H1 (cell line): Measurements from ENCODE around the gene REEP2. TPM values are rescaled to one million over a fixed set of nuclear protein-coding genes. Genes with fewer than 3 reads are reported as not detected.

Source experiments
- CTCF ChIA-PET: fragments of 300-600 bp; sonication (Branson Sonifier 250); formaldehyde crosslinking; loops from one replicate; lab custom pipeline; 2021; ENCODE audit not compliant: partially characterized antibody; lab: Charles Lee
- POLR2A ChIA-PET: fragments of 300-600 bp; sonication (Branson Sonifier 250); formaldehyde crosslinking; loops from one replicate; lab custom pipeline; 2021; ENCODE audit warnings: inconsistent platforms; ENCODE audit not compliant: partially characterized antibody; lab: Charles Lee
- DNase-seq, 2 experiments: peaks; one replicate each; pipeline versions ENCODE4 v3.0.0 to v3.0.0-alpha.2; 2010 to 2022; ENCODE audit warnings: low spot score in 2 of 2, low read depth in 1 of 2, mixed read lengths in 1 of 2
- FAIRE-seq: peaks from 2 replicates; lab custom pipeline; 2011; peaks lifted over from hg19 to GRCh38; lab: Jason Lieb, UNC
- H2AFZ ChIP-seq: 2 replicates; pipeline ENCODE4 v1.8.1; 2012; ENCODE audit warnings: low read length, inconsistent platforms
- H2AK5ac ChIP-seq: 2 replicates; pipeline ENCODE4 v1.6.1; 2013; ENCODE audit warnings: low read depth, low read length
- H2BK120ac ChIP-seq: replicated peaks from 2 replicates; pipeline ENCODE3; 2013; ENCODE audit warnings: low read depth, low read length, inconsistent platforms
- H2BK12ac ChIP-seq: 2 replicates; pipeline ENCODE4 v1.6.1; 2013; ENCODE audit warnings: low read depth, low read length
- H2BK15ac ChIP-seq: 2 replicates; pipeline ENCODE4 v1.6.1; 2013; ENCODE audit warnings: low read length
- H2BK20ac ChIP-seq: 2 replicates; pipeline ENCODE4 v1.6.1; 2013; ENCODE audit warnings: low read length
- H2BK5ac ChIP-seq: 2 replicates; pipeline ENCODE4 v1.6.1; 2013; ENCODE audit warnings: low read depth, low read length
- H3K14ac ChIP-seq: 2 replicates; pipeline ENCODE4 v1.6.1; 2013; ENCODE audit warnings: inconsistent platforms; ENCODE audit not compliant: insufficient read length
- H3K18ac ChIP-seq: 2 replicates; pipeline ENCODE4 v1.6.1; 2013; ENCODE audit warnings: low read length; ENCODE audit errors: extremely low read depth
- H3K23ac ChIP-seq: 2 replicates; pipeline ENCODE4 v1.6.1; 2013; ENCODE audit warnings: inconsistent platforms; ENCODE audit not compliant: insufficient read length
- H3K23me2 ChIP-seq: 2 replicates; pipeline ENCODE4 v1.6.1; 2013; ENCODE audit warnings: low read depth, low read length
- H3K27ac ChIP-seq: 2 replicates; pipeline ENCODE4 v1.6.1; 2011; ENCODE audit warnings: low read depth, low read length, inconsistent platforms
- H3K27me3 ChIP-seq, 4 experiments: replicated peaks in 1 of 4; 1 replicate in 1 of 4; 2 replicates in 3 of 4; pipeline versions ENCODE4 v1.6.1 to v1.8.1; 2011 to 2013; ENCODE audit warnings: low read length in 3 of 4, mild to moderate bottlenecking in 3 of 4, inconsistent platforms in 2 of 4, mixed read lengths in 2 of 4, moderate library complexity in 1 of 4; ENCODE audit not compliant: control insufficient read depth in 3 of 4, insufficient read depth in 3 of 4; ENCODE audit errors: extremely low read depth in 1 of 4
- H3K36me3 ChIP-seq, 4 experiments: 2 replicates each; pipeline versions ENCODE4 v1.6.1 to v1.8.1; 2011 to 2013; ENCODE audit warnings: mild to moderate bottlenecking in 4 of 4, low read length in 3 of 4, moderate library complexity in 2 of 4, control low read depth in 1 of 4, inconsistent platforms in 1 of 4; ENCODE audit not compliant: insufficient read depth in 4 of 4, control insufficient read depth in 2 of 4
- H3K4ac ChIP-seq: replicated peaks from 2 replicates; pipeline ENCODE3; 2013; ENCODE audit warnings: low read length, low read depth, mixed read lengths, inconsistent platforms; ENCODE audit not compliant: insufficient read length
- H3K4me1 ChIP-seq, 4 experiments: replicated peaks in 1 of 4; 1 replicate in 1 of 4; 2 replicates in 3 of 4; pipeline versions ENCODE4 v1.6.1 to v1.8.1; 2011 to 2013; ENCODE audit warnings: low read length in 3 of 4, inconsistent platforms in 2 of 4, mixed read lengths in 1 of 4; ENCODE audit not compliant: insufficient read depth in 4 of 4, control insufficient read depth in 3 of 4
- H3K4me2 ChIP-seq, 2 experiments: 2 replicates each; pipeline versions ENCODE4 v1.6.1 to v1.8.1; 2011 to 2013; ENCODE audit warnings: low read depth in 2 of 2, low read length in 2 of 2, control low read depth in 1 of 2, inconsistent platforms in 1 of 2, mild to moderate bottlenecking in 1 of 2; ENCODE audit not compliant: insufficient read depth in 1 of 2
- H3K4me3 ChIP-seq, 4 experiments: fragments of 200-600, 300-600 bp in 1 of 4; sonication (generic), shearing (Covaris generic), sonication (Bioruptor Twin) in 1 of 4; 2 replicates each; pipeline versions ENCODE4 v1.5.1 to v1.8.1; 2011 to 2016; ENCODE audit warnings: low read length in 4 of 4, low read depth in 3 of 4, control low read depth in 2 of 4, inconsistent platforms in 2 of 4, mild to moderate bottlenecking in 2 of 4, mixed read lengths in 1 of 4, moderate library complexity in 1 of 4; ENCODE audit not compliant: insufficient read depth in 2 of 4; ENCODE audit errors: extremely low read depth in 1 of 4
- H3K56ac ChIP-seq: replicated peaks from 2 replicates; pipeline ENCODE3; 2013; ENCODE audit warnings: low read depth, mild to moderate bottlenecking, mixed read lengths, low read length, inconsistent platforms; ENCODE audit not compliant: insufficient read length
- H3K79me1 ChIP-seq: 2 replicates; pipeline ENCODE4 v1.6.1; 2013; ENCODE audit warnings: low read depth, low read length, control low read depth
- H3K79me2 ChIP-seq, 2 experiments: 2 replicates each; pipeline versions ENCODE4 v1.6.1 to v1.8.1; 2012 to 2013; ENCODE audit warnings: low read length in 2 of 2, mild to moderate bottlenecking in 2 of 2, inconsistent platforms in 1 of 2; ENCODE audit not compliant: insufficient read depth in 2 of 2, control insufficient read depth in 1 of 2
- H3K9ac ChIP-seq, 4 experiments: replicated peaks in 1 of 4; 1 replicate in 1 of 4; 2 replicates in 3 of 4; pipeline versions ENCODE4 v1.6.1 to v1.8.1; 2011 to 2013; ENCODE audit warnings: low read depth in 3 of 4, low read length in 3 of 4, control low read depth in 2 of 4, mild to moderate bottlenecking in 2 of 4, moderate library complexity in 2 of 4, inconsistent platforms in 1 of 4; ENCODE audit errors: extremely low read depth in 1 of 4
- H3K9me3 ChIP-seq, 2 experiments: 2 replicates each; pipeline versions ENCODE4 v1.6.1 to v1.8.1; 2012 to 2013; ENCODE audit warnings: mild to moderate bottlenecking in 2 of 2, moderate library complexity in 2 of 2, control low read depth in 1 of 2, inconsistent platforms in 1 of 2, low read depth in 1 of 2, low read length in 1 of 2, mixed read lengths in 1 of 2; ENCODE audit not compliant: insufficient read depth in 2 of 2
- H4K20me1 ChIP-seq, 2 experiments: replicated peaks in 1 of 2; 2 replicates each; pipeline versions ENCODE3 to v1.8.1; 2011 to 2013; ENCODE audit warnings: inconsistent platforms in 2 of 2, low read length in 2 of 2, mild to moderate bottlenecking in 1 of 2; ENCODE audit not compliant: insufficient read depth in 2 of 2, control insufficient read depth in 1 of 2
- H4K5ac ChIP-seq: 2 replicates; pipeline ENCODE4 v1.6.1; 2013; ENCODE audit warnings: low read length, low read depth, mixed read lengths, inconsistent platforms; ENCODE audit not compliant: insufficient read length
- H4K8ac ChIP-seq: 2 replicates; pipeline ENCODE4 v1.8.0; 2013; ENCODE audit warnings: mild to moderate bottlenecking, moderate library complexity, low read length, inconsistent platforms; ENCODE audit not compliant: insufficient read depth; ENCODE audit errors: extremely low read depth
- H4K91ac ChIP-seq: replicated peaks from 2 replicates; pipeline ENCODE3; 2013; ENCODE audit warnings: low read length, mixed read lengths, inconsistent platforms; ENCODE audit not compliant: insufficient read length
- ASH2L ChIP-seq: fragments of 200-600, 300-600 bp; sonication (generic); IDR thresholded peaks from one replicate; pipeline ENCODE4 v1.7.1; 2017; ENCODE audit warnings: low read length
- BRCA1 ChIP-seq: IDR thresholded peaks from 2 replicates; pipeline ENCODE4 v1.6.1; 2012; ENCODE audit warnings: low read depth, low read length, improper control_type of control experiment
- HDAC6 ChIP-seq: IDR thresholded peaks from one replicate; pipeline ENCODE4 v1.7.1; 2012; ENCODE audit warnings: low read depth, mild to moderate bottlenecking, inconsistent platforms, low read length, moderate library complexity
- JUN ChIP-seq: IDR thresholded peaks from 2 replicates; pipeline ENCODE4 v1.6.1; 2011; ENCODE audit warnings: low read depth, mild to moderate bottlenecking, improper control_type of control experiment, low read length
- PHF8 ChIP-seq: fragments of 200-600 bp; sonication (generic); conservative IDR thresholded peaks from 2 replicates; pipeline ENCODE4 v1.7.1; 2012; ENCODE audit warnings: low read depth, mild to moderate bottlenecking, inconsistent platforms, low read length, moderate library complexity
- POU5F1 ChIP-seq: IDR thresholded peaks from 2 replicates; pipeline ENCODE4 v1.6.1; 2011; ENCODE audit warnings: low read depth, mild to moderate bottlenecking, low read length, moderate library complexity
- RFX5 ChIP-seq: IDR thresholded peaks from 2 replicates; pipeline ENCODE4 v1.6.1; 2011; ENCODE audit warnings: low read depth, low read length, improper control_type of control experiment, borderline replicate concordance
- SP2 ChIP-seq: IDR thresholded peaks from 2 replicates; pipeline ENCODE4 v1.6.1; 2012; ENCODE audit warnings: mild to moderate bottlenecking, low read length, inconsistent platforms
- SP4 ChIP-seq: IDR thresholded peaks from 2 replicates; pipeline ENCODE4 v1.6.1; 2012; ENCODE audit warnings: low read length, inconsistent platforms
- SUZ12 ChIP-seq: fragments of 200-600 bp; sonication (generic); IDR thresholded peaks from 2 replicates; pipeline ENCODE4 v1.6.1; 2012; ENCODE audit warnings: mild to moderate bottlenecking, inconsistent platforms, low read length, moderate library complexity, mixed read lengths
- TAF1 ChIP-seq: IDR thresholded peaks from 2 replicates; pipeline ENCODE4 v1.6.1; 2011; ENCODE audit warnings: mild to moderate bottlenecking, low read depth, low read length
- WGBS, 2 experiments: shearing (Covaris generic) in 1 of 2; methylation state at CpG; one replicate each; pipeline versions ENCODE4 v1.1.6 to v1.1.7; 2013 to 2015; ENCODE audit warnings: low lambda C conversion rate in 2 of 2, mixed read lengths in 2 of 2, inconsistent platforms in 1 of 2, low coverage in 1 of 2, missing lambda C conversion rate in 1 of 2; ENCODE audit not compliant: insufficient replicate concordance in 2 of 2, insufficient coverage in 1 of 2, insufficient read length in 1 of 2; ENCODE audit errors: extremely low coverage in 1 of 2, missing lambda C conversion rate in 1 of 2; 5-methylcytosine and 5-hydroxymethylcytosine counted together
- polyA plus RNA-seq, 7 experiments: library from polyadenylated mRNA; depleted of rRNA in 3 of 7; stranded (reverse) in 5 of 7; unstranded in 2 of 7; fragments of >200 nt in 5 of 7; fragments of 200-250 nt in 2 of 7; gene quantifications; 1 replicate in 5 of 7; 2 replicates in 1 of 7; 4 replicates in 1 of 7; pipeline versions ENCODE4 v1.2.1 to v1.2.3, GENCODE V29; 2011 to 2013; ENCODE audit warnings: missing spikeins in 2 of 7, mixed read lengths in 2 of 7
- total RNA-seq: library from RNA; stranded (reverse); fragmentation: NEBNext Ultra II Directional; extraction: Animal tissue kit (Norgen Biotek cat#: 25700); gene quantifications from 2 replicates; pipeline ENCODE4 v1.2.1, GENCODE V29; 2021
- TF ChIP-seq, protein P1 (sequence below): IDR thresholded peaks from 2 replicates; pipeline ENCODE4 v1.6.1; 2012; ENCODE audit warnings: inconsistent platforms

Gene REEP2
- total and polyA plus RNA-seq, 2 of the 8 experiments (the other 6 are each of a cell fraction or from before 2014, with no cell fraction given), result 26.5 to 40.2 TPM

DNA sequence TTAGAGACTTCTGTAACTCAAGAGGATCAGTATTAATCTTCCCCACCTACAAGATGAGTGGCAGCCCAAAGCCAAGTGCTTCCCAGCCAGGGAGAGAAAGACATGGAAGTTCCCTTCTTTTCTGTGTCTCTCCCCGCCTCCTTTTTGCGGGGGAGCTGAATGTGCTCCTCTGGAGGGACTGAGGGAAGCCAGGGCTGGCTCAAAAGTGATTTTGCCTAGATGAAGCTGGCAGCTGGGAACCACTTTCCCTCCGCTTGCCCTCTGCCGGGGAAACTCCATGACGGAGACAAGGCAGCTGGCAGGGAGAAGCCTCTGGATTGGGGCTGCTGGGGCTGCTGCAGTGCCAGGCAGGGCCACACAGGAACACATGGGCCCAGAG, 50.8 kb downstream of the REEP2 start:
- no peak overlapping the region for H3K4ac ChIP-seq
- no peak overlapping the region for H2AK5ac ChIP-seq
- no peak overlapping the region for H3K23ac ChIP-seq
- H3K18ac ChIP-seq, result no peak overlapping the region; the same call in 1 of the 2 replicates
- H3K79me1 ChIP-seq, result no peaks in the 10 kb centered on the region
- H3K27me3 ChIP-seq, result peaks cover 0 to 21% (median 17%) of the 10 kb centered on the region in 4 experiments; a peak in 5 of 7 replicates
- H4K91ac ChIP-seq, result no peak overlapping the region
- no peak overlapping the region for H2BK5ac ChIP-seq
- no peak overlapping the region for H2BK15ac ChIP-seq
- no peak overlapping the region for H4K5ac ChIP-seq
- FAIRE-seq (no peak), DNase-seq (no peak)
- no peaks in the 10 kb centered on the region for H4K20me1 ChIP-seq
- H3K4me3 ChIP-seq, result no peak overlapping the region
- H3K56ac ChIP-seq, result no peak overlapping the region
- H2AFZ ChIP-seq, result no peak overlapping the region
- no peak overlapping the region for H3K4me2 ChIP-seq
- no peak overlapping the region for H2BK12ac ChIP-seq
- H4K8ac ChIP-seq, result no peak overlapping the region
- ChIA-PET CTCF (interaction anchor here (0.6 to 2.3 kb wide), 8 partner anchors 9 to 40 kb away, joined by 3 to 15 read pairs (median 4); no protein-coding TSS in a partner anchor), POLR2A (interaction anchor here (0.8 to 3.2 kb wide), 6 partner anchors 14 to 80 kb away, joined by 3 to 41 read pairs (median 6); partner anchors contain the start of gene EGR1)
- H2BK20ac ChIP-seq, result no peak overlapping the region
- 83% methylated on average over 5 of the region's 5 CpGs; no CpG with 5 or more reads in 1 of the 2 experiments for WGBS, 2 experiments
- H3K79me2 ChIP-seq, result no peaks in the 10 kb centered on the region
- H3K4me1 ChIP-seq, result peaks cover 3 to 21% (median 13%) of the 10 kb centered on the region in 4 experiments
- no peak overlapping the region for H3K14ac ChIP-seq
- no peak overlapping the region for H3K9ac ChIP-seq
- H3K23me2 ChIP-seq, result peaks cover 6% of the 10 kb centered on the region; the same call in 1 of the 2 replicates
- no peak overlapping the region for H2BK120ac ChIP-seq
- no peaks in the 10 kb centered on the region for H3K36me3 ChIP-seq
- H3K27ac ChIP-seq, result no peak overlapping the region
- H3K9me3 ChIP-seq, result no peaks in the 10 kb centered on the region
- TF ChIP-seq SP2 (no peak), RFX5 (no peak), SP4 (no peak), BRCA1 (no peak), POU5F1 (no peak), JUN (no peak), SUZ12 (no peak), PHF8 (no peak), TAF1 (no peak), ASH2L (no peak), HDAC6 (no peak)
- TF ChIP-seq, protein P1, sequence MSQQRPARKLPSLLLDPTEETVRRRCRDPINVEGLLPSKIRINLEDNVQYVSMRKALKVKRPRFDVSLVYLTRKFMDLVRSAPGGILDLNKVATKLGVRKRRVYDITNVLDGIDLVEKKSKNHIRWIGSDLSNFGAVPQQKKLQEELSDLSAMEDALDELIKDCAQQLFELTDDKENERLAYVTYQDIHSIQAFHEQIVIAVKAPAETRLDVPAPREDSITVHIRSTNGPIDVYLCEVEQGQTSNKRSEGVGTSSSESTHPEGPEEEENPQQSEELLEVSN, result no peak
